Mesenchymal stem cell (in vitro differentiated cells and primary cell): ENCODE results near the gene ZNF627.
A peak's percentile ranks its signal among the peaks of the same experiment; 100 is the strongest.
"Not testable (repeated sequence)": the region's sequence is repeated elsewhere in the genome, so short reads cannot be mapped to it uniquely, and the experiment has no call there.

ENCODE experiments used
- DNase-seq: peaks from one replicate; pipeline ENCODE4 v3.0.0-alpha.2; 2013
- H2AFZ ChIP-seq: one replicate; pipeline ENCODE4 v1.6.1; 2013; ENCODE audit warnings: low read depth, mild to moderate bottlenecking, control low read depth, inconsistent platforms, low read length, moderate library complexity
- H2AK5ac ChIP-seq: 2 replicates; pipeline ENCODE4 v1.6.1; 2013; ENCODE audit warnings: low read length, moderate library complexity, mild to moderate bottlenecking, inconsistent platforms; ENCODE audit not compliant: severe bottlenecking
- H2BK120ac ChIP-seq: one replicate; pipeline ENCODE4 v1.6.1; 2013; ENCODE audit warnings: low read depth, mild to moderate bottlenecking, inconsistent platforms, low read length, moderate library complexity
- H2BK12ac ChIP-seq, 2 experiments: one replicate each; pipeline ENCODE4 v1.6.1; 2013; ENCODE audit warnings: inconsistent platforms in 2 of 2, low read length in 2 of 2, mild to moderate bottlenecking in 2 of 2, moderate library complexity in 2 of 2, control low read depth in 1 of 2
- H2BK15ac ChIP-seq: one replicate; pipeline ENCODE4 v1.6.1; 2013; ENCODE audit warnings: mild to moderate bottlenecking, low read depth, inconsistent platforms; ENCODE audit not compliant: poor library complexity, severe bottlenecking
- H2BK5ac ChIP-seq: 2 replicates; pipeline ENCODE4 v1.6.1; 2013; ENCODE audit warnings: low read depth, mild to moderate bottlenecking, low read length, control low read depth, inconsistent platforms; ENCODE audit not compliant: poor library complexity, severe bottlenecking
- H3K14ac ChIP-seq, 2 experiments: one replicate each; pipeline ENCODE4 v1.6.1; 2013; ENCODE audit warnings: inconsistent platforms in 2 of 2, low read length in 2 of 2, control low read depth in 1 of 2, mild to moderate bottlenecking in 1 of 2, moderate library complexity in 1 of 2
- H3K18ac ChIP-seq, 2 experiments: one replicate each; pipeline ENCODE4 v1.6.1; 2013; ENCODE audit warnings: inconsistent platforms in 2 of 2, low read length in 2 of 2, control low read depth in 1 of 2, low read depth in 1 of 2, mild to moderate bottlenecking in 1 of 2
- H3K23ac ChIP-seq, 2 experiments: one replicate each; pipeline ENCODE4 v1.6.1; 2013; ENCODE audit warnings: inconsistent platforms in 2 of 2, low read length in 2 of 2, mild to moderate bottlenecking in 2 of 2, moderate library complexity in 2 of 2, control low read depth in 1 of 2
- H3K27ac ChIP-seq: 2 replicates; pipeline ENCODE4 v1.5.1; 2013; ENCODE audit warnings: mild to moderate bottlenecking, moderate library complexity, low read length, control low read depth, inconsistent platforms; ENCODE audit not compliant: poor library complexity, severe bottlenecking
- H3K27me3 ChIP-seq, 2 experiments: 2 replicates each; pipeline versions ENCODE4 v1.6.1 to v1.7.0; 2013; ENCODE audit warnings: low read length in 2 of 2, mild to moderate bottlenecking in 2 of 2, moderate library complexity in 2 of 2, control low read depth in 1 of 2, inconsistent platforms in 1 of 2; ENCODE audit not compliant: control insufficient read depth in 1 of 2, insufficient read depth in 1 of 2
- H3K36me3 ChIP-seq, 2 experiments: 2 replicates each; pipeline versions ENCODE4 v1.6.1 to v1.7.0; 2013; ENCODE audit warnings: low read length in 2 of 2, control low read depth in 1 of 2, inconsistent platforms in 1 of 2, low read depth in 1 of 2, mild to moderate bottlenecking in 1 of 2; ENCODE audit not compliant: insufficient read depth in 2 of 2, control insufficient read depth in 1 of 2
- H3K4ac ChIP-seq, 2 experiments: one replicate each; pipeline ENCODE4 v1.6.1; 2013; ENCODE audit warnings: inconsistent platforms in 2 of 2, low read length in 2 of 2, mild to moderate bottlenecking in 2 of 2, moderate library complexity in 2 of 2, control low read depth in 1 of 2, low read depth in 1 of 2
- H3K4me1 ChIP-seq: 2 replicates; pipeline ENCODE4 v1.6.1; 2013; ENCODE audit warnings: low read depth, low read length, control low read depth; ENCODE audit not compliant: control insufficient read depth, insufficient read depth
- H3K4me2 ChIP-seq: 2 replicates; pipeline ENCODE4 v1.6.1; 2013; ENCODE audit warnings: low read length, mild to moderate bottlenecking, inconsistent platforms; ENCODE audit not compliant: poor library complexity, severe bottlenecking
- H3K4me3 ChIP-seq, 2 experiments: 2 replicates each; pipeline versions ENCODE4 v1.5.1 to v1.7.0; 2013; ENCODE audit warnings: low read length in 2 of 2, mild to moderate bottlenecking in 2 of 2, control low read depth in 1 of 2, low read depth in 1 of 2; ENCODE audit not compliant: insufficient read depth in 1 of 2
- H3K79me1 ChIP-seq: replicated peaks from 2 replicates; pipeline ENCODE4 v1.6.1; 2013; ENCODE audit warnings: mild to moderate bottlenecking, control low read depth, low read length, inconsistent platforms; ENCODE audit not compliant: poor library complexity, severe bottlenecking
- H3K9ac ChIP-seq: 2 replicates; pipeline ENCODE4 v1.7.0; 2013; ENCODE audit warnings: mild to moderate bottlenecking, low read length, moderate library complexity
- H3K9me3 ChIP-seq: 2 replicates; pipeline ENCODE4 v1.7.0; 2013; ENCODE audit warnings: mild to moderate bottlenecking, low read length; ENCODE audit not compliant: control insufficient read depth
- H4K8ac ChIP-seq: one replicate; pipeline ENCODE4 v1.6.1; 2013; ENCODE audit warnings: inconsistent platforms, mild to moderate bottlenecking, low read length, moderate library complexity
- H4K91ac ChIP-seq: one replicate; pipeline ENCODE4 v1.6.1; 2013; ENCODE audit warnings: mild to moderate bottlenecking, low read length, inconsistent platforms
- WGBS: methylation state at CpG from one replicate; pipeline ENCODE4 v1.1.7; 2013; ENCODE audit warnings: mixed read lengths; 5-methylcytosine and 5-hydroxymethylcytosine counted together

The ZNF627 gene

GRCh38 chr19:11612816-11613511, 15.7 kb downstream of the ZNF627 start:
- Histone ChIP-seq H2AFZ (no peak overlapping the region), H3K27ac (no peak overlapping the region), H3K4ac (no peak overlapping the region), H4K8ac (no peak overlapping the region), H2BK120ac (no peak overlapping the region), H2BK5ac (no peak overlapping the region), H3K36me3 (peaks cover 37 to 44% of the 10 kb centered on the region in 2 experiments), H3K18ac (no peak overlapping the region), H2AK5ac (no peak overlapping the region), H3K79me1 (peaks cover 6% of the 10 kb centered on the region), H2BK12ac (no peak overlapping the region), H3K23ac (no peak overlapping the region), H3K14ac (no peak overlapping the region), H2BK15ac (no peak overlapping the region), H3K4me2 (no peak overlapping the region), H4K91ac (no peak overlapping the region), H3K4me3 (no peak overlapping the region), H3K27me3 (no peaks in the 10 kb centered on the region), H3K4me1 (no peaks in the 10 kb centered on the region), H3K9me3 (peaks cover 28% of the 10 kb centered on the region), H3K9ac (no peak overlapping the region)
- no peak for DNase-seq
- WGBS, result no CpG with 5 or more reads among the region's 5 CpGs

- Histone ChIP-seq H3K14ac (no peak overlapping the region), H2BK12ac (no peak overlapping the region), H3K27ac (no peak overlapping the region), H3K4me1 (no peaks in the 10 kb centered on the region), H3K23ac (no peak overlapping the region), H3K4me2 (no peak overlapping the region), H3K79me1 (peaks cover 17% of the 10 kb centered on the region), H3K36me3 (peaks cover 69 to 72% of the 10 kb centered on the region in 2 experiments), H4K8ac (no peak overlapping the region), H3K18ac (no peak overlapping the region), H3K4ac (no peak overlapping the region), H2BK5ac (no peak overlapping the region), H3K9me3 (peaks cover 56% of the 10 kb centered on the region), H3K4me3 (peak overlapping the region in 1 of 2 experiments; percentile 59), H2AK5ac (no peak overlapping the region), H2AFZ (no peak overlapping the region), H3K9ac (no peak overlapping the region), H4K91ac (no peak overlapping the region), H2BK120ac (no peak overlapping the region), H2BK15ac (no peak overlapping the region), H3K27me3 (no peaks in the 10 kb centered on the region)
- DNase-seq, result peak; percentile 13
- 96% methylated on average over 19 of the region's 19 CpGs for WGBS
These were observed 20.1 kb downstream of the ZNF627 start for GRCh38 chr19:11617180-11618062.

GRCh38 chr19:11620553-11620952, 23.3 kb downstream of the ZNF627 start:
- Histone ChIP-seq H3K9ac (no peak overlapping the region), H3K9me3 (peaks cover 48% of the 10 kb centered on the region), H4K91ac (no peak overlapping the region), H3K4ac (no peak overlapping the region), H3K36me3 (peaks cover 53 to 56% of the 10 kb centered on the region in 2 experiments), H3K4me2 (no peak overlapping the region), H2AK5ac (no peak overlapping the region), H4K8ac (no peak overlapping the region), H2BK15ac (no peak overlapping the region), H3K4me3 (no peak overlapping the region), H2BK5ac (no peak overlapping the region), H2BK12ac (no peak overlapping the region), H3K23ac (no peak overlapping the region), H2BK120ac (no peak overlapping the region), H3K27ac (no peak overlapping the region), H3K14ac (no peak overlapping the region), H3K79me1 (peaks cover 13% of the 10 kb centered on the region), H3K4me1 (peaks cover 2% of the 10 kb centered on the region), H2AFZ (no peak overlapping the region), H3K18ac (no peak overlapping the region), H3K27me3 (no peaks in the 10 kb centered on the region)
- 71% methylated on average over 4 of the region's 4 CpGs for WGBS
- DNase-seq, result no peak

GRCh38 chr19:11622401-11622800, 25.1 kb downstream of the ZNF627 start:
- not testable (repeated sequence) for H2BK120ac ChIP-seq, H4K91ac ChIP-seq, H2BK15ac ChIP-seq, H4K8ac ChIP-seq, H3K27me3 ChIP-seq, H3K23ac ChIP-seq, H3K9ac ChIP-seq, H3K27ac ChIP-seq, H2AK5ac ChIP-seq, H2BK12ac ChIP-seq, DNase-seq, H2AFZ ChIP-seq, H3K18ac ChIP-seq, H3K14ac ChIP-seq, H3K4ac ChIP-seq, H2BK5ac ChIP-seq, H3K4me1 ChIP-seq, H3K4me2 ChIP-seq, H3K4me3 ChIP-seq
- Histone ChIP-seq H3K36me3 (peaks cover 38 to 39% of the 10 kb centered on the region in 2 experiments), H3K9me3 (peaks cover 34% of the 10 kb centered on the region), H3K79me1 (peaks cover 13% of the 10 kb centered on the region)
- 79% methylated on average over 2 of the region's 3 CpGs for WGBS
